PFSK-1 (cell line): ENCODE results near the gene DOHH.

Experiments used
- FOXP2 ChIP-seq: optimal IDR thresholded peaks from 2 replicates; pipeline ENCODE3; 2011; ENCODE audit warnings: borderline replicate concordance, control low read depth, inconsistent platforms; ENCODE audit not compliant: insufficient read depth; ENCODE audit errors: extremely low read length, extremely low read depth
- POLR2AphosphoS5 ChIP-seq: IDR thresholded peaks from 2 replicates; pipeline ENCODE4 v1.6.1; 2012; ENCODE audit warnings: low read depth, mild to moderate bottlenecking, control low read depth, low read length, moderate library complexity
- SIN3A ChIP-seq: IDR thresholded peaks from 2 replicates; pipeline ENCODE4 v1.6.1; 2012; ENCODE audit warnings: mild to moderate bottlenecking, low read length, moderate library complexity, borderline replicate concordance; ENCODE audit not compliant: insufficient read depth
- TAF1 ChIP-seq: IDR thresholded peaks from 2 replicates; pipeline ENCODE4 v1.6.1; 2012; ENCODE audit warnings: low read length, control low read depth, borderline replicate concordance; ENCODE audit not compliant: insufficient read depth
- TF ChIP-seq, protein P1 (sequence below), 2 experiments: IDR thresholded peaks; 2 replicates each; pipeline versions ENCODE4 v1.6.1 to v1.8.0; 2011 to 2012; ENCODE audit warnings: low read depth in 2 of 2, low read length in 2 of 2, control low read depth in 1 of 2, inconsistent platforms in 1 of 2, mild to moderate bottlenecking in 1 of 2, moderate library complexity in 1 of 2; ENCODE audit not compliant: insufficient read depth in 1 of 2

DOHH gene

GRCh38 chr19:3533033-3533432, 32.6 kb upstream of the DOHH start:
- TF ChIP-seq FOXP2 = no peak
- TF ChIP-seq SIN3A = no peak
- no peak for TF ChIP-seq POLR2AphosphoS5
- TF ChIP-seq, protein P1, sequence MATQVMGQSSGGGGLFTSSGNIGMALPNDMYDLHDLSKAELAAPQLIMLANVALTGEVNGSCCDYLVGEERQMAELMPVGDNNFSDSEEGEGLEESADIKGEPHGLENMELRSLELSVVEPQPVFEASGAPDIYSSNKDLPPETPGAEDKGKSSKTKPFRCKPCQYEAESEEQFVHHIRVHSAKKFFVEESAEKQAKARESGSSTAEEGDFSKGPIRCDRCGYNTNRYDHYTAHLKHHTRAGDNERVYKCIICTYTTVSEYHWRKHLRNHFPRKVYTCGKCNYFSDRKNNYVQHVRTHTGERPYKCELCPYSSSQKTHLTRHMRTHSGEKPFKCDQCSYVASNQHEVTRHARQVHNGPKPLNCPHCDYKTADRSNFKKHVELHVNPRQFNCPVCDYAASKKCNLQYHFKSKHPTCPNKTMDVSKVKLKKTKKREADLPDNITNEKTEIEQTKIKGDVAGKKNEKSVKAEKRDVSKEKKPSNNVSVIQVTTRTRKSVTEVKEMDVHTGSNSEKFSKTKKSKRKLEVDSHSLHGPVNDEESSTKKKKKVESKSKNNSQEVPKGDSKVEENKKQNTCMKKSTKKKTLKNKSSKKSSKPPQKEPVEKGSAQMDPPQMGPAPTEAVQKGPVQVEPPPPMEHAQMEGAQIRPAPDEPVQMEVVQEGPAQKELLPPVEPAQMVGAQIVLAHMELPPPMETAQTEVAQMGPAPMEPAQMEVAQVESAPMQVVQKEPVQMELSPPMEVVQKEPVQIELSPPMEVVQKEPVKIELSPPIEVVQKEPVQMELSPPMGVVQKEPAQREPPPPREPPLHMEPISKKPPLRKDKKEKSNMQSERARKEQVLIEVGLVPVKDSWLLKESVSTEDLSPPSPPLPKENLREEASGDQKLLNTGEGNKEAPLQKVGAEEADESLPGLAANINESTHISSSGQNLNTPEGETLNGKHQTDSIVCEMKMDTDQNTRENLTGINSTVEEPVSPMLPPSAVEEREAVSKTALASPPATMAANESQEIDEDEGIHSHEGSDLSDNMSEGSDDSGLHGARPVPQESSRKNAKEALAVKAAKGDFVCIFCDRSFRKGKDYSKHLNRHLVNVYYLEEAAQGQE (IDR thresholded peaks at IDR 0.05; ENCODE audit: insufficient read depth in 1 of 2, low read depth in 2 of 2, low read length in 2 of 2) = no peak
- TF ChIP-seq TAF1 = no peak

DNA sequence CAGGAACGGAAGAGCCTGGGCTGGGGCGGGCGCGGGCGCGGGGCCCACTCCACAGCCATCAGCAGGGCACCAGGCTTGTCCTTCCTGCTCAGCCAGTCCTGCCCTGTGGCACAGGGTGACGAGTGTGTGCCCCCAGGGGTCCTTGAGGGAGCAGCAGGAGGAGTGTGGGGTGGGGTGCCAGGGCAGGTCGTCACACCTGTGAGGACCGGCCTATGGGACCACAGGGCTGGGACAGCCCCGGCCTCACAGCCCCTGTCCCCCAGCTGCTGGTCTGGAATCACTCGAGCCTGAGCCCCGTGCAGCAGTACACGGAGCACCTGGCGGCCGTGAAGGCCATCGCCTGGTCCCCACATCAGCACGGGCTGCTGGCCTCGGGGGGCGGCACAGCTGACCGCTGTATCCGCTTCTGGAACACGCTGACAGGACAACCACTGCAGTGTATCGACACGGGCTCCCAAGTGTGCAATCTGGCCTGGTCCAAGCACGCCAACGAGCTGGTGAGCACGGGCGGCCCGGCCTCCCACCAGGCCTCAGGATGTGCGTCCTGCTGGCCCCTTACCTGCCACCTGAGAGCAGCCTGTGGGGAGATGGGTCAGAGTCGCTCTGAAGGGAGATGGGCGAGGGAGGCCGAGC, 31.8 kb upstream of the DOHH start:
- TF ChIP-seq TAF1 (no peak), POLR2AphosphoS5 (no peak), FOXP2 (no peak), SIN3A (no peak)
- TF ChIP-seq, protein P1 (IDR thresholded peaks at IDR 0.05; ENCODE audit: insufficient read depth in 1 of 2, low read depth in 2 of 2, low read length in 2 of 2) = no peak

GRCh38 chr19:3531716-3532115, 31.2 kb upstream of the DOHH start:
- TF ChIP-seq FOXP2 = no peak
- TF ChIP-seq TAF1 = no peak
- no peak for TF ChIP-seq POLR2AphosphoS5
- no peak for TF ChIP-seq SIN3A
- TF ChIP-seq, protein P1 (IDR thresholded peaks at IDR 0.05; ENCODE audit: insufficient read depth in 1 of 2, low read depth in 2 of 2, low read length in 2 of 2) = no peak

- TF ChIP-seq POLR2AphosphoS5 (no peak), FOXP2 (no peak), SIN3A (no peak), TAF1 (no peak)
- TF ChIP-seq, protein P1 (IDR thresholded peaks at IDR 0.05; ENCODE audit: insufficient read depth in 1 of 2, low read depth in 2 of 2, low read length in 2 of 2) = no peak
These were observed 29.9 kb upstream of the DOHH start for GRCh38 chr19:3530389-3530788.
